NOMO-1 treated with DMSO at 0.1 percent for 48 hours (cell line): Measurements from ENCODE around the gene RRAS.

ENCODE experiments used
- DNase-seq: peaks from one replicate; lab custom pipeline; 2025; ENCODE audit not compliant: unreplicated experiment; lab: John Stamatoyannopoulos, UW

RRAS gene

GRCh38 chr19:49595819-49596404 is 44.0 kb downstream of the RRAS start:
- no peak for DNase-seq

- no peak for DNase-seq
Observed at GRCh38 chr19:49594993-49595818, 44.7 kb downstream of the RRAS start.

- no peak for DNase-seq
Observed at GRCh38 chr19:49594157-49594992, 45.6 kb downstream of the RRAS start.

GRCh38 chr19:49593233-49594113 is 46.5 kb downstream of the RRAS start:
- peak; percentile 85 for DNase-seq

GRCh38 chr19:49592486-49593232 is 47.3 kb downstream of the RRAS start:
- no peak for DNase-seq

- DNase-seq = peak; percentile 33
Observed at GRCh38 chr19:49591731-49592485, 48.0 kb downstream of the RRAS start.

DNA sequence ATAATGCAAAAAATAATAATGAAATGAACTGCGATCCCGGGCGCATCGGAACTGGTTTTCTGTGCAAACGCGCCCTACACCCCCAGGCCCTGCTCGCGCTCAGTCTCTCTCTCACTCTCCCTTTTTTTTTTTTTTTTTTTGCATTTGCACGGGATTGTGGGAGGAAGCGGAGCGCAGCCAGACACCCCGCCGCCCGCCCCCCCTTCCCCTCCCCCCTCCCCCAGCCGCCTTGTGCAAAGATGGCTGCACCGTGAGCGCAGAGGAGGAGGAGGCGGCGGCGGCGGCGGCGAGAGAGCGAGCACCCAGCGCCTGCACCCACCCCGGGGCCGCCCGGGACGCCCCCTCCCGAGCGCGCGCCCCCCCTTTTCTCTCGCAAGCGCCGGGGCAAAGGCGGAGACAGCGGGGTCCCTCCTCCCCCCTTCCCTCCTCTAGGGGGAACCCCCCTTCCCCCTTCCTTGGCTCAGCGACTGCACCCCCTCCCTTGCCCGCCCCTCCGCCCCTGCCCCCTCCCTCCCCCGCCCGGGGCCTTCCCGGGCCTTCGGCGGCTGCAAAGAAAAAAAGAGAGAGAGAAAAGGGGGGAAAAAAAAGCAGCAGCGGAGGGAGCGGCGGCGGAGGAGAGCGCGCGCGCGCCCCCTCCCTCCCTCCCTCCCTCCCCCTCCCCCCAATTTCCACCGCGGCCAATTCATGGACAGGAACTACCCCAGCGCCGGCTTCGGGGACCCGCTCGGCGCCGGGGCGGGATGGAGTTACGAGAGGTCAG is 48.8 kb downstream of the RRAS start, which contains the start of gene PRR12:
TSS of gene PRR12 (plus strand) at position 212 of the 760 bp plus-strand sequence. CDS start at position 685, 473 bp downstream.
- peak; percentile 74 for DNase-seq

DNA sequence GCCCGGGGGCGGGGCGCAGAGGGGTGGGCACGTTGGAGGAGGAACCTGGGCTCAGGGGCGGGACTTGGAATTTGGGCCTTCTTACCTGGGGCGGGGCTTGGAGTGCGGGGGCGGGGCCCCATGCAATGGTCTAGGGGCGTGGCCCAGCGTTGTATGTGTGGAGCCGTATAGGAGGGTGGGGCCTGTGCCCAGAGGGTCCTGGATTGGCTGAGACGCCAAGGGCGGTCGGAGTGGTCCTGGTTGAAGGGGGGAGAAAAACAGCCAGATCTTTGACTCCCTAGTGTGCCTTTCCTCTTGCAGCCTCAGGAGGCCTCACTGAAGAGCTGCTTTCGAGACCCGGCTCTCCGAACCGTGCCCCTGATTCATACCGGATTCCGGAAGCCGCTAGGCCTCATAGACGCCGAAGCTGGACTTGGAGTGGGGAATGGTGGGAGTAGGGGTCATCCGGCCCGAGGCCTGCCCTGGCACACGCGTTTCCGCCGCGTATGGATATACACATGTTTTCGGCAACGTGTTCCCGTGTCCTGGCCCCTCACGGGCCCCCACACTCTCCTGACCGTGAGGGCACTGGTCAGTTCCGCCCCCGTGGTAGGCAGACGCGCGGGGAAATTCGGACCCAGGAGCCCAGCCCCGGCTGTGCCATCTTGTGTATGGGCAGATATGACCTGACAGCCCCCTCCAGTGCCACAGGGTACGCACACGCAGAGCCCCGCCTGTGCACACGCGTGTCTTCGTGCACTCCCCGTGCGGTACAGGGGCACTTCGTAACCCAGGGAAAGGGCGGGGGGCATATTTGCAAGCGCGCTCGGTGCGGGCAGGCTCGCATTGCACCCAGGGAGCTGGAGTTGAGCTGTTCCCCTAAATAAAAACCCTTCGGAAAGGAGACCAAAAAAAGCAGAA is 49.6 kb downstream of the RRAS start:
- peak; percentile 99 for DNase-seq

DNA sequence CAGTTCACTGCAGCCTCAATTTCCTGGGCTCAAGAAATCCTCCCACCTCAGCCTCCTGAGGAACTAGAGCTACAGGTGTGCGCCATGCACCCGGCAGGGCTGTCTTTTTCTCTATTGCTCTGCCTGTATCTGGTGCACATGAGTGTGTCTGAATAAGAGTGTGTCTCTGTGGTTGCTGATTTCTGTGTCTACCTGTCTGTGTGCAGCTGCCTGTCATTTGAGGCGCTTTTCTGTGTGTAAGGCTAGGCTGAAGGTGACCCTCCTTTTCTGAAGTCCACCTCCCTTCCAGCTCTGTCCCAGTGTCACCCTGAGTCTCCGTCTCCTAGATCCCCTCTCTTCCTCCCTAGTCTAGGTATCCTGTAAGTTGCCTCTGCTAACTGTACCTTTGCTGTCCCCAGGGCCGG is 50.4 kb downstream of the RRAS start:
- no peak for DNase-seq

DNA sequence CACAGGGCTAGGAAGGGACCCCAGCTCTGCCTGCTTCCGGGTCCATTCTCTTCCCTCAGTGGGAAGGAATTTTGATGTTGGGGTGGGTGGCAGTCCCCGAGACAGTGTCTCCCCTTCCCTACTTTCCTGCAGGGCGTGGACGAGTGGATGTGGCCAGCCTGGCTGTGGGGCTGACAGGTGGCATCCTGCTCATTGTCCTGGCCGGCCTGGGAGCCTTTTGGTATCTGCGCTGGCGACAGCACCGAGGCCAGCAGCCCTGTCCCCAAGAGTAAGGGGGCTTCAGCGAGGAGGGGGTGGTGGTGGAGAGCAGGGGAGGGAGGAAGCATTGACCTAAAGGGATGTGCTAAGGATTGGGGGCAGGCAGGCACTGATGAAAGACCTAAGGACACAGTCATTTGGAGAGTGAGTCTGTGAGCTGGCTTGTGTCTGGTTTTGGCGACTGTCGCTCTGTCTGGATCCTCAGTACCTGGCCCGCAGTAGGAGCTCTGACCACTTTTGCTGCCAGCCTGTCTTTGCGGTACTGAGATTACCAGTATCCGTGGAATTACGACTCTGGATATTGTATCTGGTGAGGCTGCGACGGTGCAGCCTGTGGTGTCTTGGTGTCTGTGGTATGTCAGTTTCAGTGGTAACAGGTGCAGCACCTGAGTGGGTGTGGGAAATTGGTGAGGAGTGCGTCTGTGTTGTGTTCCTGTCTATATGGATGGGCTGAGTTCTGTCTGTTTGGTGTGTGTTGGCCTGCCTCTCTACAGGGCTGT is 51.4 kb downstream of the RRAS start:
- DNase-seq = no peak

GRCh38 chr19:49587227-49587626 is 52.7 kb downstream of the RRAS start:
- no peak for DNase-seq
